H9 (cell line): ENCODE results near the gene RAB30. TPM values are rescaled to one million over a fixed set of nuclear protein-coding genes. Genes with fewer than 3 reads are reported as not detected.

Experiments
- DNase-seq: peaks from one replicate; pipeline ENCODE4 v3.0.0-alpha.2; 2017
- H2AFZ ChIP-seq: one replicate; pipeline ENCODE4 v1.6.1; 2013; ENCODE audit warnings: mild to moderate bottlenecking, low read length, control low read depth, moderate library complexity
- H2AK5ac ChIP-seq: 2 replicates; pipeline ENCODE4 v1.6.1; 2013; ENCODE audit warnings: low read length, control low read depth, mixed read lengths; ENCODE audit not compliant: insufficient read length
- H2BK120ac ChIP-seq: one replicate; pipeline ENCODE4 v1.6.1; 2013; ENCODE audit warnings: low read depth, mild to moderate bottlenecking, low read length, control low read depth, inconsistent platforms; ENCODE audit not compliant: poor library complexity, severe bottlenecking
- H2BK12ac ChIP-seq: 2 replicates; pipeline ENCODE4 v1.6.1; 2013; ENCODE audit warnings: low read length, control low read depth, mixed read lengths, low read depth; ENCODE audit not compliant: insufficient read length
- H2BK15ac ChIP-seq: 2 replicates; pipeline ENCODE4 v1.6.1; 2013; ENCODE audit warnings: low read depth, low read length, control low read depth
- H2BK20ac ChIP-seq: one replicate; pipeline ENCODE4 v1.6.1; 2013; ENCODE audit warnings: low read depth, mild to moderate bottlenecking, low read length, control low read depth, inconsistent platforms; ENCODE audit not compliant: poor library complexity, severe bottlenecking
- H2BK5ac ChIP-seq: 2 replicates; pipeline ENCODE4 v1.6.1; 2013; ENCODE audit warnings: low read length, control low read depth, mixed read lengths; ENCODE audit not compliant: insufficient read length
- H3K14ac ChIP-seq: 2 replicates; pipeline ENCODE4 v1.6.1; 2013; ENCODE audit warnings: low read length, control low read depth; ENCODE audit not compliant: insufficient read depth
- H3K18ac ChIP-seq: 2 replicates; pipeline ENCODE4 v1.6.1; 2013; ENCODE audit warnings: low read depth, mild to moderate bottlenecking, mixed read lengths, low read length, control low read depth; ENCODE audit not compliant: insufficient read length
- H3K23ac ChIP-seq: 2 replicates; pipeline ENCODE4 v1.6.1; 2013; ENCODE audit warnings: low read length, control low read depth, mixed read lengths, low read depth; ENCODE audit not compliant: insufficient read length
- H3K23me2 ChIP-seq: 2 replicates; pipeline ENCODE4 v1.6.1; 2013; ENCODE audit warnings: low read depth, mild to moderate bottlenecking, mixed read lengths, low read length, control low read depth; ENCODE audit not compliant: insufficient read length, poor library complexity, severe bottlenecking
- H3K27ac ChIP-seq: 2 replicates; pipeline ENCODE4 v1.5.1; 2013; ENCODE audit warnings: low read length, control low read depth, mixed read lengths, low read depth; ENCODE audit not compliant: insufficient read length
- H3K27me3 ChIP-seq: 2 replicates; pipeline ENCODE4 v1.6.1; 2013; ENCODE audit warnings: low read length, control low read depth, inconsistent platforms; ENCODE audit not compliant: insufficient read depth
- H3K4ac ChIP-seq: 2 replicates; pipeline ENCODE4 v1.6.1; 2013; ENCODE audit warnings: low read depth, mild to moderate bottlenecking, control low read depth, inconsistent platforms, low read length, moderate library complexity
- H3K4me1 ChIP-seq: 2 replicates; pipeline ENCODE4 v1.6.1; 2013; ENCODE audit warnings: low read length, control low read depth, inconsistent platforms; ENCODE audit not compliant: insufficient read depth
- H3K4me2 ChIP-seq: 2 replicates; pipeline ENCODE4 v1.6.1; 2013; ENCODE audit warnings: low read length, control low read depth, mixed read lengths; ENCODE audit not compliant: insufficient read length, insufficient read depth
- H3K56ac ChIP-seq: 2 replicates; pipeline ENCODE4 v1.6.1; 2013; ENCODE audit warnings: low read depth, mild to moderate bottlenecking, mixed read lengths, low read length, control low read depth; ENCODE audit not compliant: insufficient read length
- H3K79me1 ChIP-seq: 2 replicates; pipeline ENCODE4 v1.6.1; 2013; ENCODE audit warnings: low read depth, mild to moderate bottlenecking, moderate library complexity, low read length, control low read depth, inconsistent platforms; ENCODE audit not compliant: insufficient read depth, poor library complexity, severe bottlenecking
- H3K79me2 ChIP-seq: 2 replicates; pipeline ENCODE4 v1.6.1; 2013; ENCODE audit warnings: low read length, control low read depth, inconsistent platforms; ENCODE audit not compliant: insufficient read depth
- H3K9ac ChIP-seq: 2 replicates; pipeline ENCODE4 v1.6.1; 2013; ENCODE audit warnings: low read length, control low read depth, mixed read lengths; ENCODE audit not compliant: insufficient read length; ENCODE audit errors: extremely low read depth
- H3K9me3 ChIP-seq: one replicate; pipeline ENCODE4 v1.6.1; 2013; ENCODE audit warnings: low read depth, low read length, inconsistent platforms; ENCODE audit not compliant: control insufficient read depth
- H3T11ph ChIP-seq: one replicate; pipeline ENCODE4 v1.6.1; 2013; ENCODE audit warnings: mild to moderate bottlenecking, low read length, control low read depth, inconsistent platforms
- H4K20me1 ChIP-seq: one replicate; pipeline ENCODE4 v1.6.1; 2013; ENCODE audit not compliant: control insufficient read depth, insufficient read length, insufficient read depth
- H4K5ac ChIP-seq: 2 replicates; pipeline ENCODE4 v1.6.1; 2013; ENCODE audit warnings: low read depth, mild to moderate bottlenecking, mixed read lengths, low read length, control low read depth; ENCODE audit not compliant: insufficient read length
- H4K8ac ChIP-seq: replicated peaks from 2 replicates; pipeline ENCODE4 v1.6.1; 2013; ENCODE audit warnings: low read length, control low read depth, mixed read lengths, low read depth; ENCODE audit not compliant: insufficient read length
- H4K91ac ChIP-seq: 2 replicates; pipeline ENCODE4 v1.6.1; 2013; ENCODE audit warnings: low read depth, mild to moderate bottlenecking, moderate library complexity, mixed read lengths, low read length, control low read depth; ENCODE audit not compliant: insufficient read length
- H3K27ac Mint-ChIP-seq, 3 experiments: 2 replicates in 2 of 3; 3 replicates in 1 of 3; pipeline ENCODE4 v1.8.0; 2020 to 2021; ENCODE audit warnings: mixed read lengths in 3 of 3, mild to moderate bottlenecking in 1 of 3, moderate library complexity in 1 of 3
- H3K27me3 Mint-ChIP-seq: 2 replicates; pipeline ENCODE4 v1.8.0; 2021; ENCODE audit warnings: low read depth, mild to moderate bottlenecking, moderate library complexity, mixed read lengths
- H3K36me3 Mint-ChIP-seq, 3 experiments: 2 replicates in 2 of 3; 3 replicates in 1 of 3; pipeline ENCODE4 v1.8.0; 2020 to 2021; ENCODE audit warnings: low read depth in 3 of 3, mixed read lengths in 3 of 3; ENCODE audit not compliant: insufficient read depth in 1 of 3
- H3K4me1 Mint-ChIP-seq, 2 experiments: 2 replicates each; pipeline ENCODE4 v1.8.0; 2020; ENCODE audit warnings: mixed read lengths in 2 of 2
- H3K4me3 Mint-ChIP-seq, 2 experiments: 2 replicates in 1 of 2; 3 replicates in 1 of 2; pipeline ENCODE4 v1.8.0; 2020 to 2021; ENCODE audit warnings: mild to moderate bottlenecking in 2 of 2, mixed read lengths in 2 of 2, moderate library complexity in 1 of 2
- H3K9me3 Mint-ChIP-seq, 2 experiments: 2 replicates in 1 of 2; 3 replicates in 1 of 2; pipeline ENCODE4 v1.8.0; 2020; ENCODE audit warnings: mild to moderate bottlenecking in 2 of 2, mixed read lengths in 2 of 2, moderate library complexity in 1 of 2
- WGBS: extraction: QIAGEN DNeasy Blood & Tissue Kit; methylation state at CpG from one replicate; pipeline ENCODE4 v1.1.7; 2013; ENCODE audit warnings: missing lambda C conversion rate, low lambda C conversion rate, mixed read lengths; ENCODE audit not compliant: insufficient read length; ENCODE audit errors: extremely low coverage; 5-methylcytosine and 5-hydroxymethylcytosine counted together
- total RNA-seq: library from RNA; stranded (reverse); gene quantifications from 2 replicates; pipeline ENCODE4 v1.2.1, GENCODE V29; 2021
- TF ChIP-seq, protein P1 (sequence below): fragments of 200-600 bp; sonication (generic); conservative IDR thresholded peaks from 3 replicates; pipeline ENCODE4 v1.8.0; 2021; ENCODE audit warnings: antibody characterized with exemption, mild to moderate bottlenecking

RAB30 gene
- total RNA-seq, 1 experiment from 2014 or later = 4.8 TPM

DNA sequence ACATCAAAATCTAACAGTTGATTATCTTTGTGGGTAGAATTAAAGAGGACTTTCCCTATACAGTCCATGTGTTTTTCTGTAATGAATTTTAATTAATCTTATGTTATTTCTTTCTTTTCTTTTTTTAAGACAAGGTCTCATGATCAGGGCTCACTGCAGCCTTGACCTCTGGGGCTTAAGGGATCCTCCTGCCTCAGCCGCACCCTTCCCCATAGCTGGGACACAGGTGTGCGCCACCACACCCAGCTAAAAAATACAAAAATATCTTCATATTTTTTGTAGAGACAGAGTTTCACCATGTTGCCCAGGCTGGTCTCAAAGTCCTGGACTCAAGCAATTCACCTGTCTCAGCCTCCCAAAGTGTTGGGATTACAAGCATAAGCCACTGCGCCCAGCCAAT is 7.7 kb downstream of the RAB30 start:
- no peak overlapping the region for H2BK12ac ChIP-seq
- H4K91ac ChIP-seq = no peak overlapping the region
- Mint-ChIP-seq H3K9me3 (no peaks in the 10 kb centered on the region), H3K36me3 (no peaks in the 10 kb centered on the region; a peak in 1 of 7 replicates), H3K27ac (no peak overlapping the region), H3K4me1 (peaks cover 2 to 6% of the 10 kb centered on the region in 2 experiments; a peak in 3 of 4 replicates), H3K4me3 (no peak overlapping the region), H3K27me3 (no peaks in the 10 kb centered on the region)
- H3K4me2 ChIP-seq = no peak overlapping the region
- no peaks in the 10 kb centered on the region; the same call in 1 of the 2 replicates for H3K4me1 ChIP-seq
- WGBS = no CpG with 5 or more reads among the region's 3 CpGs
- no peak overlapping the region for H3K18ac ChIP-seq
- H3K14ac ChIP-seq = no peak overlapping the region
- no peak overlapping the region for H4K8ac ChIP-seq
- H3K79me1 ChIP-seq = no peaks in the 10 kb centered on the region
- no peak overlapping the region for H2BK5ac ChIP-seq
- no peak for DNase-seq
- no peak overlapping the region for H2BK20ac ChIP-seq
- TF ChIP-seq, protein P1, sequence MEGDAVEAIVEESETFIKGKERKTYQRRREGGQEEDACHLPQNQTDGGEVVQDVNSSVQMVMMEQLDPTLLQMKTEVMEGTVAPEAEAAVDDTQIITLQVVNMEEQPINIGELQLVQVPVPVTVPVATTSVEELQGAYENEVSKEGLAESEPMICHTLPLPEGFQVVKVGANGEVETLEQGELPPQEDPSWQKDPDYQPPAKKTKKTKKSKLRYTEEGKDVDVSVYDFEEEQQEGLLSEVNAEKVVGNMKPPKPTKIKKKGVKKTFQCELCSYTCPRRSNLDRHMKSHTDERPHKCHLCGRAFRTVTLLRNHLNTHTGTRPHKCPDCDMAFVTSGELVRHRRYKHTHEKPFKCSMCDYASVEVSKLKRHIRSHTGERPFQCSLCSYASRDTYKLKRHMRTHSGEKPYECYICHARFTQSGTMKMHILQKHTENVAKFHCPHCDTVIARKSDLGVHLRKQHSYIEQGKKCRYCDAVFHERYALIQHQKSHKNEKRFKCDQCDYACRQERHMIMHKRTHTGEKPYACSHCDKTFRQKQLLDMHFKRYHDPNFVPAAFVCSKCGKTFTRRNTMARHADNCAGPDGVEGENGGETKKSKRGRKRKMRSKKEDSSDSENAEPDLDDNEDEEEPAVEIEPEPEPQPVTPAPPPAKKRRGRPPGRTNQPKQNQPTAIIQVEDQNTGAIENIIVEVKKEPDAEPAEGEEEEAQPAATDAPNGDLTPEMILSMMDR = no peak
- H3K9me3 ChIP-seq = no peaks in the 10 kb centered on the region
- no peak overlapping the region for H2AK5ac ChIP-seq
- H3K27me3 ChIP-seq = no peaks in the 10 kb centered on the region
- peaks cover 1% of the 10 kb centered on the region; the same call in 1 of the 2 replicates for H3K79me2 ChIP-seq
- no peak overlapping the region for H3K27ac ChIP-seq
- H3T11ph ChIP-seq = no peak overlapping the region
- no peak overlapping the region for H3K56ac ChIP-seq
- H4K20me1 ChIP-seq = no peaks in the 10 kb centered on the region
- H2BK15ac ChIP-seq = no peak overlapping the region
- no peak overlapping the region for H3K9ac ChIP-seq
- no peak overlapping the region for H2BK120ac ChIP-seq
- H3K23me2 ChIP-seq = no peaks in the 10 kb centered on the region
- no peak overlapping the region for H4K5ac ChIP-seq
- no peak overlapping the region for H2AFZ ChIP-seq
- no peak overlapping the region for H3K23ac ChIP-seq
- no peak overlapping the region for H3K4ac ChIP-seq
